PFSK-1 (cell line): ENCODE data around the gene FLNA.

ENCODE experiments used
- FOXP2 ChIP-seq: optimal IDR thresholded peaks from 2 replicates; pipeline ENCODE3; 2011; ENCODE audit warnings: borderline replicate concordance, control low read depth, inconsistent platforms; ENCODE audit not compliant: insufficient read depth; ENCODE audit errors: extremely low read length, extremely low read depth
- POLR2AphosphoS5 ChIP-seq: IDR thresholded peaks from 2 replicates; pipeline ENCODE4 v1.6.1; 2012; ENCODE audit warnings: low read depth, mild to moderate bottlenecking, control low read depth, low read length, moderate library complexity
- SIN3A ChIP-seq: IDR thresholded peaks from 2 replicates; pipeline ENCODE4 v1.6.1; 2012; ENCODE audit warnings: mild to moderate bottlenecking, low read length, moderate library complexity, borderline replicate concordance; ENCODE audit not compliant: insufficient read depth
- TAF1 ChIP-seq: IDR thresholded peaks from 2 replicates; pipeline ENCODE4 v1.6.1; 2012; ENCODE audit warnings: low read length, control low read depth, borderline replicate concordance; ENCODE audit not compliant: insufficient read depth
- TF ChIP-seq, protein P1 (sequence below), 2 experiments: IDR thresholded peaks; 2 replicates each; pipeline versions ENCODE4 v1.6.1 to v1.8.0; 2011 to 2012; ENCODE audit warnings: low read depth in 2 of 2, low read length in 2 of 2, control low read depth in 1 of 2, inconsistent platforms in 1 of 2, mild to moderate bottlenecking in 1 of 2, moderate library complexity in 1 of 2; ENCODE audit not compliant: insufficient read depth in 1 of 2

FLNA gene

DNA sequence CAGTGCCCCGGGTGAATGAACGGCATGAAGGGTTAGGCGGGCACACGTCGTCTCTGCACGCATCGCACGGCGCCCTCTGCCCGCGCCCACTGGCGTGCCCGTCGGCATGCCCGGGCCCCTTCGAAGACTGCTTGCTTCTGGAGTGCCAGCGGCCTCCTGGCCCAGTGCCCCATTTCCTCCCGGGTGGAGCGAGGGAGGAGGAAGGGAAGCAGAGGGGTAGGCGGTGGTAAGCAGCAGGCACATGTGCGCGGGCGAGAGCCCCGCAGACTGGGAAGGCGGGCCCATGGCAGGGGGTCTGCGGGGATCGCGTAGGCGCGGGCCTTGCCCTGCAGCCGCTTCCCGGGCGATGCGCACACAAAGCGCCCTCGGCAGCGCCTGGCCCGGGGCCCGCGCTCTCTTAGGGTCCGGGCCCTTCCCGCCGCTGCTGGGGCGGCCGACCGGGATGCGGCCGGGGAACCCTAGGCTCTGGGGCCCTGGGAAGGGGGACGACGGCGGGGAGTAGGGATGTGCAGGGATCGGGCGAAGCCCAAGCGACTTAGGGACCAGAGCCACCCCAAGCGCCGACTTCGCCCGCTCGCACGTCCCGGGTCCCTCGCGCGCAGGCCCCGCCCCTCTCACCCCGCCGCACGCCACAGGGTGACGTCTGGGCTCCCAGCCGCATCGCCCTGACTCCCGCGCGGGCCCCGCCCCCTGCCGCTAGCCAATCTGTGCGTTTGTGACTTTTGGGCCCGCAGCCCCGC lies 3.8 kb upstream of the FLNA start:
- TF ChIP-seq, protein P1, sequence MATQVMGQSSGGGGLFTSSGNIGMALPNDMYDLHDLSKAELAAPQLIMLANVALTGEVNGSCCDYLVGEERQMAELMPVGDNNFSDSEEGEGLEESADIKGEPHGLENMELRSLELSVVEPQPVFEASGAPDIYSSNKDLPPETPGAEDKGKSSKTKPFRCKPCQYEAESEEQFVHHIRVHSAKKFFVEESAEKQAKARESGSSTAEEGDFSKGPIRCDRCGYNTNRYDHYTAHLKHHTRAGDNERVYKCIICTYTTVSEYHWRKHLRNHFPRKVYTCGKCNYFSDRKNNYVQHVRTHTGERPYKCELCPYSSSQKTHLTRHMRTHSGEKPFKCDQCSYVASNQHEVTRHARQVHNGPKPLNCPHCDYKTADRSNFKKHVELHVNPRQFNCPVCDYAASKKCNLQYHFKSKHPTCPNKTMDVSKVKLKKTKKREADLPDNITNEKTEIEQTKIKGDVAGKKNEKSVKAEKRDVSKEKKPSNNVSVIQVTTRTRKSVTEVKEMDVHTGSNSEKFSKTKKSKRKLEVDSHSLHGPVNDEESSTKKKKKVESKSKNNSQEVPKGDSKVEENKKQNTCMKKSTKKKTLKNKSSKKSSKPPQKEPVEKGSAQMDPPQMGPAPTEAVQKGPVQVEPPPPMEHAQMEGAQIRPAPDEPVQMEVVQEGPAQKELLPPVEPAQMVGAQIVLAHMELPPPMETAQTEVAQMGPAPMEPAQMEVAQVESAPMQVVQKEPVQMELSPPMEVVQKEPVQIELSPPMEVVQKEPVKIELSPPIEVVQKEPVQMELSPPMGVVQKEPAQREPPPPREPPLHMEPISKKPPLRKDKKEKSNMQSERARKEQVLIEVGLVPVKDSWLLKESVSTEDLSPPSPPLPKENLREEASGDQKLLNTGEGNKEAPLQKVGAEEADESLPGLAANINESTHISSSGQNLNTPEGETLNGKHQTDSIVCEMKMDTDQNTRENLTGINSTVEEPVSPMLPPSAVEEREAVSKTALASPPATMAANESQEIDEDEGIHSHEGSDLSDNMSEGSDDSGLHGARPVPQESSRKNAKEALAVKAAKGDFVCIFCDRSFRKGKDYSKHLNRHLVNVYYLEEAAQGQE (IDR thresholded peaks at IDR 0.05; ENCODE audit: insufficient read depth in 1 of 2, low read depth in 2 of 2, low read length in 2 of 2), result no peak
- TF ChIP-seq POLR2AphosphoS5, result peak; percentile 54; the same call in 1 of the 2 replicates
- no peak for TF ChIP-seq FOXP2

DNA sequence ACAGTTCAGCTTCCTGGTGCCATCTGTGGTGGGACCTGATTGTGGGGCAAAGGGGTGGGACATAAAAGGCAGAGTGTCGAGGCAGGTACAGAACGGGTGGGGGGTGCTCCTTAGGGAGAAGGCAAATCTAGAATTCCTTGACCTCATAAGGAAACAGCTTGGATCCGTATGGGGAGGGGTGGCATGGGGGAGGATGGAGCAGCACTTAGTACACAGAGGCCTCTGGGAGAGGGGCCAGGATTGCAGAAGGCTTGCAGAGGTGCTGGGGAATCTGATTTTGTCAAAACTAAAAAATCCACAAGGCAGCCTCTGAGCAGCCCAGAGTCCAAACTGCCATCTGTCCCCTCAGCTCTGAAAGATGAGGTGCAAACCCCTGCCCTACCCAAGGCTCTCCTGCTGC lies 2.3 kb upstream of the FLNA start:
- TF ChIP-seq POLR2AphosphoS5 (no peak), SIN3A (no peak), FOXP2 (no peak), TAF1 (no peak)
- TF ChIP-seq, protein P1 (IDR thresholded peaks at IDR 0.05; ENCODE audit: insufficient read depth in 1 of 2, low read depth in 2 of 2, low read length in 2 of 2), result no peak

DNA sequence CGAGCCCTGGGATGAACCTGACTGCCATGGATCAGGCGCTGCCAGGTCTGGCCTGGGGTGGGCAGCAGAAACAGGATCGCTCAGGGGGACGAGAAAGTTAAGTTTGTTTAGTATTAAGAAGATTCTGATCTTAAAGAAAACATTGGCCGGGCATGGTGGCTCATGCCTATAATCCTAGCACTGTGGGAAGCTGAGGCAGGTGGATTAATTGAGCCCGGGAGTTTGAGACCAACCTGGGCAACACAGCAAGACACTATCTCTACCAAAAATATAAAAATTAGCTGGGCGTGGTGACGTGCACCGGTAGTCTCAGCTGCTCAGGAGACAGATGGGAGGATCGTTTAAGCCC lies 696 bp upstream of the FLNA start:
- TF ChIP-seq POLR2AphosphoS5 (no peak), SIN3A (no peak), TAF1 (no peak), FOXP2 (no peak)
- TF ChIP-seq, protein P1 (IDR thresholded peaks at IDR 0.05; ENCODE audit: insufficient read depth in 1 of 2, low read depth in 2 of 2, low read length in 2 of 2), result no peak

DNA sequence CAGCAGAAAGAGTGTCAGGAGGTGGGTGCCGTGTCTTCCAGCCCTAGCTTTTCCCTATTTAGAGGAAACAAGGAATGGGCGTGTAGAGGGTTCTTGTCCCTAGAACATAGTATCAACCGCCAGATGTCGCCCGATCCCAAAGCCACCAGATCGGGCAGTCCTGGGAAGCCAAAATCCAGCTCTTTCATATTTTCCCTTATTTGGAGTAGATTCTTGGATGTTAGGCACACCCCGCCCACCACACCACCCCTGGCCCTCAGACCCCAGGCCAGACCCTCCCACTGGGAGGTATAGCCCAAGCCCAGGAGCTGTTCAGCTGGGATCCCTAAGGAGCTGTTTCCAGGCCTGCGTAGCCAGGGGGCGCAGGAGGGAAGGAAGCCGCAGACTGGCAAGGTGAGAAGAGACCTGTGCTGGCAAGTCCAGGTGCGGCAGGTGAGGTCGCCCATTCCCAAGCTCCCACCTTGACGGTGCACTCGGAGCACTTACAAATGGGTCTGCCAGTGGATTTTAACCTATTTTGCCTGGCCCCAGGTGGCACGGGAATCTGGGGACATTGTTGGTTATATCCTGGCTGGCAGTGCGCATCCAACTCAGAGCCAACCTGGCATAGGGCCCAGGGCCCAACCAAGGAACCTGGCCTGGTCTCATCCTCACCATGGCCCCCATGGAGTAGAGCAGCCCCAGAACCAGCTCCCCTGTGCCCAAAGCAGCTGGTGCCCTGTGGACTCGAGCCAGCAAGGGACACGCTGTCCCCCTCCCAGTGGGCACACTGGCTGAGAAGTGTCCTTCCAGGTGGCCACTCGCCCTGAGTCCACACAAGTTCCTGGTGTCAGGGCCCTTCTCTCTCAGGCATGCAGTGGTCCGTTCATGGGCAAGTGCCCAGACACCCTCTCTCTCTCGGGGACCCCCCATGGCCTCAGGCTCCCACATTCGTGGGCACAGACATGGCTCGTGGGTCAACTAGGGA lies 811 bp downstream of the FLNA start:
- no peak for TF ChIP-seq FOXP2
- no peak for TF ChIP-seq SIN3A
- TF ChIP-seq, protein P1 (IDR thresholded peaks at IDR 0.05; ENCODE audit: insufficient read depth in 1 of 2, low read depth in 2 of 2, low read length in 2 of 2), result no peak
- TF ChIP-seq TAF1, result no peak
- TF ChIP-seq POLR2AphosphoS5, result no peak
